Neural progenitor cell (in vitro differentiated cells): ENCODE results near the gene SURF6.

Experiments
- CTCF ChIP-seq: fragments of 200-600 bp; sonication (generic); IDR thresholded peaks from 2 replicates; pipeline ENCODE4 v1.5.1; 2017; ENCODE audit warnings: antibody characterized with exemption, mild to moderate bottlenecking
- EZH2phosphoT487 ChIP-seq: fragments of 200-600 bp; sonication (generic); IDR thresholded peaks from 2 replicates; pipeline ENCODE4 v1.6.1; 2017; ENCODE audit warnings: antibody characterized with exemption

GRCh38 chr9:133303266-133304157 is 32.5 kb downstream of the SURF6 start:
- TF ChIP-seq CTCF = no peak
- TF ChIP-seq EZH2phosphoT487 = no peak
